Activated T-cell treated with anti-CD3 and anti-CD28 coated beads, Interleukin-2, amount 50 U/mL, for 24 hours (primary cell): Measurements from ENCODE around the gene ETS1.
"Not testable (repeated sequence)": the region's sequence is repeated elsewhere in the genome, so short reads cannot be mapped to it uniquely, and the experiment has no call there.

ENCODE experiments used
- DNase-seq: peaks from one replicate; pipeline ENCODE4 v3.0.0-alpha.2; 2020
- H3K27ac Mint-ChIP-seq: 2 replicates; pipeline ENCODE4 v1.8.0; 2020; ENCODE audit warnings: mild to moderate bottlenecking, mixed read lengths
- H3K27me3 Mint-ChIP-seq: 2 replicates; pipeline ENCODE4 v1.8.0; 2020; ENCODE audit warnings: mixed read lengths
- H3K36me3 Mint-ChIP-seq: 2 replicates; pipeline ENCODE4 v1.8.0; 2020; ENCODE audit warnings: low read depth, mixed read lengths
- H3K4me1 Mint-ChIP-seq: 2 replicates; pipeline ENCODE4 v1.8.0; 2020; ENCODE audit warnings: low read depth, mixed read lengths
- H3K4me3 Mint-ChIP-seq: 2 replicates; pipeline ENCODE4 v1.8.0; 2020; ENCODE audit warnings: mild to moderate bottlenecking, moderate library complexity, mixed read lengths
- H3K9me3 Mint-ChIP-seq: 2 replicates; pipeline ENCODE4 v1.8.0; 2020; ENCODE audit warnings: mixed read lengths

ETS1 gene

DNA sequence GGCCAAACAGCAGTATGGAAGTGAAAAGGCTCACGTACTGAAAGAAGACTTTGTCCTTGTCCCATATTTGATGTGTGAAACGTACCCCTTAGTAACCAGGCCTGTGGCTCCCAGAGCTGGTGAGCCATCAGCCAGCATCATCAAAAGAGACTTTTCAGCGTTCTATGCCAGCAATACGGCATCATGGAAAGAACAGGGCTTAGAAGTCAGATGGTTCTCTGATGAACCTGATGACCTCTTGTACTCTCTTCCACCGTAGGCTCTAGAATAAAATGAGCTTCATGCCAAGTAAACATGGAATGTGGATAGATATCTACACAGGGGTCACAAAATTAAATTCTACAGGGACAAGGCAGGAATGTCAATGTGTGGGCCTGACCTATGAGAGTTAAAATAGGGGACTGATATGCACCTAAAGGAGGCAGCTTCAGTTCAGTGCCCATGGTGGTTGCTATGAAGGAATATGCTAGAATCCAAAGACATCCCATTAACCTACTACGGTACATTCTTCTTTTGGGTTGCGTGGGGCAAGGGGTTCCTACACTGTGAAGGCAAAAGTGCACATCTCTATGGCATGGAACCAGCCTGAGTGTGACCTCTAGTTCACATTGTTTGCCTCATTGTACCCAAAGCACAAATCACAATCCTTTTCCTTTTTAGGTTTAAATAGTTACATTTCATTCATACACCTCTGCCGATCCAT is 130.6 kb downstream of the ETS1 start:
- H3K9me3 Mint-ChIP-seq = no peaks in the 10 kb centered on the region
- peaks cover 87% of the 10 kb centered on the region for H3K4me1 Mint-ChIP-seq
- H3K36me3 Mint-ChIP-seq = peaks cover 84% of the 10 kb centered on the region
- H3K27ac Mint-ChIP-seq = peak overlapping the region; percentile 81
- H3K4me3 Mint-ChIP-seq = no peak overlapping the region
- H3K27me3 Mint-ChIP-seq = no peaks in the 10 kb centered on the region
- no peak for DNase-seq

DNA sequence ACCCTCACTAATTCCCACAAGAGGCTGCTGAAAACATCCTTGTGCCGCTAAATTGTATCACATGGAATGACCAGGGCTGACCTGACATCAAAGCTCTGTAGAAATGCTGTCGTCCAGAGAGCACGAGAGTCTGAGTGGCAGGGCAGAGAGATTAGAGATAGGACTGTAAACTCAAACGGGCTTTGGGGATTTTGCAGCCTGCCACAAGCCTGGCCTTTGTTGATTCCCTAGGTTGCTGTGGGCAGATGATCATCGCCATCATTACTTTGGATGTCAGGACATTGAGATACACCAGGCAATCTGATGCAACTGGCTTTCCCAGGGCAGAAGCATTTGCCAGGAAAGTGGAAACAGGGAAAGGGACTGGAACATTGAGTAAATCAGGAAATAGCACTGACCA is 131.6 kb downstream of the ETS1 start:
- no peak for DNase-seq
- Mint-ChIP-seq H3K4me1 (peaks cover 85% of the 10 kb centered on the region), H3K36me3 (peaks cover 79% of the 10 kb centered on the region), H3K9me3 (no peaks in the 10 kb centered on the region), H3K27me3 (no peaks in the 10 kb centered on the region), H3K4me3 (no peak overlapping the region), H3K27ac (peak overlapping the region; percentile 70)

DNA sequence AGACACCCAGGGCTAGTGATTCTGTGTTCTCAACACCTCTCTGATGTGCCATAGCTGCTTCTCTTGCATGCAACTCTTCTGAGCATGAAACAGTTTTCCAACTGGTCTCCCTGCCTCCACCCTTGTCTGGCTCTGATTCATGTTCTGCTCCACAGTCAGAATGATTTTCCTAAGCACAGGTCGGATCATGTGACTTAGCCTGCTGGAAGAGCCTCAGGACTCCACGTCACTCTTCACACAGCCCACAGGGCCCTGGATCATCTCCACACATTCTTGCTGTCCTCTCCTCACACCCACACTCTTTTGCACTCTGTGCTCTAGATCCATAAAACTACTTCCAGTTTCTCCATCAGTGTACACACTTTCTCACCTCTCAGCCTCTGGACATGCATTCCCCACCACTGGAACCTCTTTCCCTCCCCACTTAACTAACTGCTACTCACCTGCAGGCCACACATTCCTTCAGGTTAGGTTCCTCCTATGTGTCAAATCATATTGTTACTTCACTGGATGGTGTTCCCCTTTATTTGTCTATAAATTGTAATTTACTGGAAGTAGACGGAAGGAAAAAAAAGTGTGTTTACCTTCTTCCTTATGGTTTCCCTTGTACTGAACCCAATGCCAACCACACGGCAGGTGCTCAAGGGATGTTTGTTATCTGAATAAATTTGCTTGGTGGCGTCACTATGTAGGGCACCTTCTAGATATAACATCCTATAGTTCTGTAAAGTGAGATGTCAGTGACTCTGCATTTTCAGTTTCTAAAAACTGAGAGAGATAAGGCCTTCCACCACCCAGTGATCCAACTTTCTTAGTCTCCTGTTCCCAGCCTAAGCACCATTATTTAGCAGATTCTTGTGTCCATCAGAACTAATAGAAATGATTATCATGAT is 133.7 kb downstream of the ETS1 start:
- Mint-ChIP-seq H3K9me3 (peaks cover 3% of the 10 kb centered on the region), H3K27ac (peak overlapping the region; percentile 70), H3K27me3 (no peaks in the 10 kb centered on the region), H3K4me3 (no peak overlapping the region), H3K36me3 (peaks cover 63% of the 10 kb centered on the region), H3K4me1 (peaks cover 87% of the 10 kb centered on the region)
- no peak for DNase-seq

DNA sequence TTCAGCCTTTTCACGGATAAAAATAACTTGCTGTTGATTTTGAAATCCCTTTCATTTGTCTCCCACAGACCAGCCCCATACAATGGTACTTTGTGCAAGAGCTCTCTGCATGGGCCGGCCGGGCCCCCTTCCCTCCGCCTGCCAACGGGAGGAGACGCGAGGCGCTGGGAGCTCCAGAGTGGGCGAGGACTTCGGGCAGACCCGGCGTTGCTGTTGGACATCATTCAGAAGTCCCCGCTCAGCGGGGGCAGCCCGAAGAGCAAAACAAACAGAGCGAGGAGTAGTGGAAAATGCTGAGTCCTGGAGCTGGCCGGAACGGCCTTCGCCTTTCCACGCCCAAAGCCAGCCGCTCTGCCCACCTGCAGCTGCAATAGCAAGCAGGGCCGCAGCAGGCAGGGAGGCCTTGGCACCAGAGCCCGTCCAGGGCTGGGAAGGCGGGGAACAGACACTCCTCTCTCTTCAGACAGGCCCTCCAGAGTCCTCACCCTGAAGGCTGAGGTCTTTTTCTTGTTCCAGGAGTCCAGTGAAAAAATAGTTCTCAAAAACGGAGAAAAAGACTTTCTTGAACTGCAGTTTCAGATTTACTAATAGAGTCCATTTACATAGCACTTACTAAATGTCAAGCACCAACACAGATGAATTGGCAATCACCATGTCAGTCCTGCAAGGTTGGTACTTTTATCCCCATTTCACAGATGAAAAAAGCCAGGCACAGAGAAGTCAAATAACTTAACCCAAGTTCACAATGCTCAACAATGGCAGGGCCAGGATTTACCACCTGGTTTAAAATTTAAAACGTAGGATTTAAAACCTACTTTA is 135.5 kb downstream of the ETS1 start:
- Mint-ChIP-seq H3K27me3 (no peaks in the 10 kb centered on the region), H3K36me3 (peaks cover 44% of the 10 kb centered on the region), H3K4me1 (peaks cover 89% of the 10 kb centered on the region), H3K4me3 (no peak overlapping the region), H3K9me3 (peaks cover 3% of the 10 kb centered on the region), H3K27ac (peak overlapping the region; percentile 72)
- no peak for DNase-seq

GRCh38 chr11:128450882-128451651 is 136.3 kb downstream of the ETS1 start:
- H3K9me3 Mint-ChIP-seq = peaks cover 3% of the 10 kb centered on the region
- DNase-seq = no peak
- H3K27ac Mint-ChIP-seq = peak overlapping the region; percentile 74
- peaks cover 36% of the 10 kb centered on the region for H3K36me3 Mint-ChIP-seq
- no peaks in the 10 kb centered on the region for H3K27me3 Mint-ChIP-seq
- H3K4me3 Mint-ChIP-seq = no peak overlapping the region
- peaks cover 86% of the 10 kb centered on the region for H3K4me1 Mint-ChIP-seq

- H3K4me1 Mint-ChIP-seq = peaks cover 87% of the 10 kb centered on the region
- DNase-seq, H3K27ac Mint-ChIP-seq, H3K27me3 Mint-ChIP-seq, H3K9me3 Mint-ChIP-seq, H3K4me3 Mint-ChIP-seq: not testable (repeated sequence)
- peaks cover 33% of the 10 kb centered on the region for H3K36me3 Mint-ChIP-seq
Observed at GRCh38 chr11:128450425-128450824, 136.9 kb downstream of the ETS1 start.

- Mint-ChIP-seq H3K4me3 (no peak overlapping the region), H3K9me3 (peaks cover 11% of the 10 kb centered on the region), H3K27me3 (no peaks in the 10 kb centered on the region), H3K4me1 (peaks cover 76% of the 10 kb centered on the region), H3K36me3 (peaks cover 24% of the 10 kb centered on the region), H3K27ac (peak overlapping the region; percentile 72)
- DNase-seq = no peak
Observed at GRCh38 chr11:128448981-128449713, 138.2 kb downstream of the ETS1 start.

- Mint-ChIP-seq H3K4me1 (peaks cover 68% of the 10 kb centered on the region), H3K9me3 (peaks cover 11% of the 10 kb centered on the region), H3K4me3 (no peak overlapping the region), H3K36me3 (peaks cover 16% of the 10 kb centered on the region), H3K27ac (peak overlapping the region; percentile 72), H3K27me3 (no peaks in the 10 kb centered on the region)
- DNase-seq = no peak
Observed at GRCh38 chr11:128448200-128448886, 139.0 kb downstream of the ETS1 start.

DNA sequence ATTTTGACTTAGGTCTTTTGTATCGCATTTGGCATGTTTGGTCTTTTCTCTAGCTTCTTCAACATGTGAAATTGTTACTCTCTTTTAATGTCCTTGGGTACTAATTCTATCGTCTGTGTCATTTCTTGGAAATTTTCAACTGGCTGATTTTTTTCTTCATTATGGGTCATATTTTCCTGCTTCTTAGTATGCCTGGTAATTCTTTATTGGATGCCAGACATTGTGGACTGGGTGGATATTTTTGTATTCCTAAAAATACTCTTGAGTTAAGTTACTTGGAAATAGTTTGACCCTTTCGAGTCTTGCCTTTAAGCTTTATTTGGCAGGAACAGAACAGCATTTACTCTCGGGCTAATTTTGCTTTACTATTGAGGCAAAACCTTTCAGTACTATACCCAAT is 140.1 kb downstream of the ETS1 start:
- H3K36me3 Mint-ChIP-seq = peaks cover 15% of the 10 kb centered on the region
- H3K9me3 Mint-ChIP-seq = peaks cover 11% of the 10 kb centered on the region
- DNase-seq = no peak
- no peaks in the 10 kb centered on the region for H3K27me3 Mint-ChIP-seq
- H3K27ac Mint-ChIP-seq = peak overlapping the region; percentile 15
- H3K4me1 Mint-ChIP-seq = peaks cover 60% of the 10 kb centered on the region
- no peak overlapping the region for H3K4me3 Mint-ChIP-seq

DNA sequence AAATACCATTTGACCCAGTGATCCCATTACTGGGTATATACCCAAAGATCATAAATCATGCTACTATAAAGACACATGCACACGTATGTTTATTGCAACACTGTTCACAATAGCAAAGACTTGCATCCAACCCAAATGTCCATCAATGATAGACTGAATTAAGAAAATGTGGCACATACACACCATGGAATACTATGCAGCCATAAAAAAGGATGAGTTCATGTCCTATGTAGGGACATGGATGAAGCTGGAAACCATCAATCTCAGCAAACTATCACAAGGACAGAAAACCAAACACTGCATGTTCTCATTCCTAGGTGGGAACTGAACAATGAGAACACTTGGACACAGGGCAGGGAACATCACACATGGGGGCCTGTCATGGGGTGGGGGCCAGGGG is 141.4 kb downstream of the ETS1 start:
- H3K27me3 Mint-ChIP-seq = not testable (repeated sequence)
- peaks cover 15% of the 10 kb centered on the region for H3K9me3 Mint-ChIP-seq
- peak overlapping the region; percentile 54 for H3K27ac Mint-ChIP-seq

DNA sequence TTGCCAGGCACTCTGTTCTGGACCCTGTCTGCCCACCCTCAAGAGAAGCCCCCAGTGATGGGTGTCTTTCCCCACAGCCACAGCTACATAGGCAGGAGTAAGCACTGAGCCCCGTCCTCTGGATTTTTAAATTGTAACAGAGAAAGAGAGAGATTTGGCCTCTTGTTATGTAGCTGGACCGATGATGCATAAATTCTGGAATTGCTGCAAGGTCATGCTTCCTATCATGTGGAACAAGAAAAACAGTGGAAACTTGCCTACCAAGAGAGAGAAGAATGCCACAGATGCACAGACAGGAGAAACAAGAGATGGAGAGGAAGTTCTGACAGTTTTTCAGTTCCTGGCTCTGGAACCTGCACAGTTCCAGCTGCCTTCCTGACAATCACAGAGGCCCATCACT is 150.2 kb downstream of the ETS1 start:
- Mint-ChIP-seq H3K27ac (no peak overlapping the region), H3K9me3 (peaks cover 6% of the 10 kb centered on the region), H3K4me3 (no peak overlapping the region), H3K4me1 (peaks cover 6% of the 10 kb centered on the region), H3K27me3 (no peaks in the 10 kb centered on the region), H3K36me3 (no peaks in the 10 kb centered on the region)
- DNase-seq = no peak

More for the DNA sequence above, 141.4 kb downstream of the ETS1 start:
- not testable (repeated sequence) for H3K36me3 Mint-ChIP-seq, H3K4me3 Mint-ChIP-seq, DNase-seq
- peaks cover 50% of the 10 kb centered on the region for H3K4me1 Mint-ChIP-seq

- Mint-ChIP-seq H3K36me3 (no peaks in the 10 kb centered on the region), H3K4me1 (peaks cover 10% of the 10 kb centered on the region)
Observed at GRCh38 chr11:128434818-128435217, 152.5 kb downstream of the ETS1 start.

DNA sequence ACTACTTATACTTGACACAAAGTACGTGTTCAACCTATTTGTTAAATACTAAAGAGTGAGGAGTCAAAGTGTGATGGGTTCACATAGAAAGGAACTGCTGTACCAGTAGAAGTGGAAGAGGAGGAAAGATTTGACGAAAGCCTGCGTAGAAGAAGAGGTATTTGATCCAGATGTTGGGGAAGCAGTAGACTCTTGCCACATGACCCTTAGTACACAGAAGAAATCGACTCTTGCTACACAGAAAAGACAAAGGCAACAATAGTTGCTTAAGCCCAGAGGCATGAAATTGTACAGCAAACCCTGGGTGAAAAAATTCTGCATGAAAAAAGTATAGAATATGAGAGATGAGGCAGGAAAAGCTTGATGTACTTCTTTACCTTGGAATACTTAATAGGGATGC is 152.9 kb downstream of the ETS1 start:
- H3K27me3 Mint-ChIP-seq = no peaks in the 10 kb centered on the region
- DNase-seq = no peak
- no peaks in the 10 kb centered on the region for H3K9me3 Mint-ChIP-seq
- H3K4me1 Mint-ChIP-seq = peaks cover 13% of the 10 kb centered on the region
- no peaks in the 10 kb centered on the region for H3K36me3 Mint-ChIP-seq
- H3K27ac Mint-ChIP-seq = no peak overlapping the region
- no peak overlapping the region for H3K4me3 Mint-ChIP-seq

More at GRCh38 chr11:128434818-128435217, 152.5 kb downstream of the ETS1 start:
- H3K27me3 Mint-ChIP-seq = no peaks in the 10 kb centered on the region
- no peak overlapping the region for H3K27ac Mint-ChIP-seq
- peaks cover 2% of the 10 kb centered on the region for H3K9me3 Mint-ChIP-seq
- H3K4me3 Mint-ChIP-seq = no peak overlapping the region
- DNase-seq = no peak
